ENCODE measurements around the gene TMPRSS15. TPM values are rescaled to one million over a fixed set of nuclear protein-coding genes. Genes with fewer than 3 reads are reported as not detected.

The TMPRSS15 gene
- total RNA-seq, 4 donors from 2014 or later = not detected

GRCh38 chr21:18430341-18430740 is 26.8 kb upstream of the TMPRSS15 start:
- H3K4me3 ChIP-seq (ENCODE audit: low read depth, poor library complexity, severe bottlenecking) = no peak overlapping the region
- DNase-seq (ENCODE audit: low spot score in 2 of 2) = no peak
- intact Hi-C loops (cut with DNase I; ENCODE audit: low total_unique reads) = no loop called here
- 77 to 82% methylated on average over 2 of the region's 2 CpGs for WGBS, 2 donors
- TF ChIP-seq CTCF (IDR thresholded peaks at IDR 0.05) = no peak
- no peak for TF ChIP-seq POLR2A (IDR thresholded peaks at IDR 0.05)

- no peak for DNase-seq (ENCODE audit: low spot score in 2 of 2)
- no peak overlapping the region for H3K4me3 ChIP-seq (ENCODE audit: low read depth, poor library complexity, severe bottlenecking)
- intact Hi-C loops (cut with DNase I; ENCODE audit: low total_unique reads) = no loop called here
- no peak for TF ChIP-seq POLR2A (IDR thresholded peaks at IDR 0.05)
- TF ChIP-seq CTCF (IDR thresholded peaks at IDR 0.05) = no peak
- 40 to 44% methylated on average over 4 of the region's 4 CpGs for WGBS, 2 donors
Observed at GRCh38 chr21:18424276-18424675, 20.7 kb upstream of the TMPRSS15 start.

- no peak for DNase-seq (ENCODE audit: low spot score in 2 of 2)
- TF ChIP-seq CTCF (IDR thresholded peaks at IDR 0.05) (no peak), POLR2A (IDR thresholded peaks at IDR 0.05) (no peak)
Observed at GRCh38 chr21:18417141-18417790, 13.7 kb upstream of the TMPRSS15 start.

GRCh38 chr21:18411565-18411964 is 8.0 kb upstream of the TMPRSS15 start:
- 46 to 49% methylated on average over 5 of the region's 5 CpGs for WGBS, 2 donors
- no peak overlapping the region for H3K4me3 ChIP-seq (ENCODE audit: low read depth, poor library complexity, severe bottlenecking)
- intact Hi-C loops (cut with DNase I; ENCODE audit: low total_unique reads) = no loop called here
- DNase-seq (ENCODE audit: low spot score in 2 of 2) = no peak
- TF ChIP-seq POLR2A (IDR thresholded peaks at IDR 0.05) (no peak), CTCF (IDR thresholded peaks at IDR 0.05) (no peak)

More at GRCh38 chr21:18417141-18417790, 13.7 kb upstream of the TMPRSS15 start:
- 45% methylated on average over 3 of the region's 3 CpGs for WGBS, 2 donors
- no peak overlapping the region for H3K4me3 ChIP-seq (ENCODE audit: low read depth, poor library complexity, severe bottlenecking)
- intact Hi-C loops (cut with DNase I; ENCODE audit: low total_unique reads) = no loop called here

- 83 to 88% methylated on average over 1 of the region's 1 CpG for WGBS, 2 donors
- TF ChIP-seq POLR2A (IDR thresholded peaks at IDR 0.05) (no peak), CTCF (IDR thresholded peaks at IDR 0.05) (no peak)
- intact Hi-C loops (cut with DNase I; ENCODE audit: low total_unique reads) = no loop called here
- no peak overlapping the region for H3K4me3 ChIP-seq (ENCODE audit: low read depth, poor library complexity, severe bottlenecking)
- no peak for DNase-seq (ENCODE audit: low spot score in 2 of 2)
Observed at GRCh38 chr21:18409579-18409978, 6.0 kb upstream of the TMPRSS15 start.

GRCh38 chr21:18398843-18399242 is 4.7 kb downstream of the TMPRSS15 start:
- TF ChIP-seq CTCF (IDR thresholded peaks at IDR 0.05) (no peak), POLR2A (IDR thresholded peaks at IDR 0.05) (no peak)
- WGBS, 2 donors = 85 to 87% methylated on average over 5 of the region's 5 CpGs
- DNase-seq (ENCODE audit: low spot score in 2 of 2) = no peak
- H3K4me3 ChIP-seq (ENCODE audit: low read depth, poor library complexity, severe bottlenecking) = no peak overlapping the region
- intact Hi-C loops (cut with DNase I; ENCODE audit: low total_unique reads) = no loop called here
